ENCODE data around the gene ST6GALNAC1. TPM values are rescaled to one million over a fixed set of nuclear protein-coding genes. Genes with fewer than 3 reads are reported as not detected.
A peak's percentile ranks its signal among the peaks of the same experiment; 100 is the strongest.

ST6GALNAC1 gene
- total and polyA plus RNA-seq, 10 of the 15 experiments (the other 5 are each of a cell fraction or from before 2014, with no cell fraction given) = 0.08 TPM; not detected in 9

DNA sequence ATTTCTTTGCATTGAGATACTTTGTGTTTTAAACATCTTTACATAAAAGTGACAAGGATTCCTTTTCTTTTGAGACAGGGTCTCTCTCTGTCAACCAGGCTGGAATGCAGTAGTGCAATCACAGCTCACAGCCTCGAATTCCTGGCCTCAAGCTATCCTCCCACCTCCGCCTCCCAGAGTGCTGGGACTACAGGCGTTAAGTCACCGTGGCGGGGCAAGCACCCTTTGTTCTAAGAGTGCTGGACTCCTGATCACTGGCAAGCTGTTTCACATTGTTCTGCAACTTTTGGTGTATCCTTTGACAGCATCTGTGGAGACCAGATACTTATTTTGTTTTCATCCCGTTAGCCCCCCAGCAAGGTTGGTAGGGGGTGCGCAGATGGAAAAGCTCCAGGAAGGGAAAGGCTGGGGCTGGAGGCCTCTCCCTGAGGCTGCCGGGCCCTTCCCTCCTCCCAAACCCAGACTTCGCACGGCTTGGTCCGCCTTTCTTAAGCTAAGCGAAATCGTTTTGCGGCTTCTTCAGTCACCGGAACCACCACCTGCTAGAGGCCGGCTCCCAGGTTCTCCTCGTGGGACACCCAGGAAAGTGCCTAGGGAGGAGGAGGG is 59.0 kb downstream of the ST6GALNAC1 start:
- FAIRE-seq (no peak), ATAC-seq (0 out of 3 replicates have a peak, but pooled peaks have one; percentile 3), DNase-seq (ENCODE audit: low read depth, low spot score) (no peak)
- H2AFZ ChIP-seq (ENCODE audit: control insufficient read depth, low read depth, low read length) = no peak overlapping the region; the same call in 1 of the 2 replicates
- peak overlapping the region; percentile 78 for H3K4me2 ChIP-seq (ENCODE audit: control insufficient read depth, insufficient read depth)
- WGBS (ENCODE audit: insufficient coverage, insufficient replicate concordance, low lambda C conversion rate, missing lambda C conversion rate) = 40% methylated on average over 17 of the region's 17 CpGs
- peaks cover 19% of the 10 kb centered on the region for H3K4me1 ChIP-seq (ENCODE audit: control insufficient read depth, insufficient read depth, low read length)
- ChIA-PET SMC1A (ENCODE audit: uncharacterized antibody, unreplicated experiment) (interaction anchor here (1.3 kb wide), 1 partner anchor 24 kb away, joined by 7 read pairs; no protein-coding TSS in a partner anchor), CTCF (interaction anchor here (1.2 to 2.5 kb wide), 3 partner anchors 9 to 56 kb away, joined by 4 to 10 read pairs (median 6); no protein-coding TSS in a partner anchor), RAD21 (ENCODE audit: unreplicated experiment) (interaction anchor here (1.0 kb wide), 1 partner anchor 40 kb away, joined by 3 read pairs; no protein-coding TSS in a partner anchor), POLR2A (interaction anchor here (1.0 kb wide), 1 partner anchor 15 kb away, joined by 3 read pairs; no protein-coding TSS in a partner anchor)
- no peaks in the 10 kb centered on the region for H4K20me1 ChIP-seq (ENCODE audit: control insufficient read depth, insufficient read depth)
- peak overlapping the region; percentile 63; the same call in 1 of the 2 replicates for H3K4me3 ChIP-seq
- peaks cover 3 to 9% of the 10 kb centered on the region in 2 experiments; a peak in 3 of 4 replicates for H3K27me3 ChIP-seq (replicated peaks in 1 of 2; ENCODE audit: control insufficient read depth in 2 of 2, insufficient read depth in 2 of 2, low read length in 1 of 2)
- no peak overlapping the region for H3K27ac ChIP-seq (ENCODE audit: control insufficient read depth, insufficient read depth)
- no peaks in the 10 kb centered on the region for H3K9me3 ChIP-seq (replicated peaks; ENCODE audit: control insufficient read depth, insufficient read depth, low read length)
- intact Hi-C loops (cut with micrococcal nuclease; ENCODE audit: unreplicated experiment) = no loop called here
- in situ Hi-C loops (cut with MboI) = no loop called here
- no peaks in the 10 kb centered on the region for H3K36me3 ChIP-seq (ENCODE audit: control insufficient read depth in 2 of 2, insufficient read depth in 2 of 2, low read length in 1 of 2)
- 0 out of 4 replicates have a peak, but pooled peaks of 1 of the 2 experiments have one; percentile 13 for TF ChIP-seq IKZF2 (IDR thresholded peaks at IDR 0.05)
- no peak for TF ChIP-seq TARDBP (IDR thresholded peaks at IDR 0.05; ENCODE audit: borderline replicate concordance)
- TF ChIP-seq MEF2A (IDR thresholded peaks at IDR 0.05; ENCODE audit: insufficient read depth, low read depth, low read length) = no peak
- peak; percentile 35; the same call in 1 of the 2 replicates for TF ChIP-seq EED (IDR thresholded peaks at IDR 0.05; ENCODE audit: low read depth)
- TF ChIP-seq, protein P1, sequence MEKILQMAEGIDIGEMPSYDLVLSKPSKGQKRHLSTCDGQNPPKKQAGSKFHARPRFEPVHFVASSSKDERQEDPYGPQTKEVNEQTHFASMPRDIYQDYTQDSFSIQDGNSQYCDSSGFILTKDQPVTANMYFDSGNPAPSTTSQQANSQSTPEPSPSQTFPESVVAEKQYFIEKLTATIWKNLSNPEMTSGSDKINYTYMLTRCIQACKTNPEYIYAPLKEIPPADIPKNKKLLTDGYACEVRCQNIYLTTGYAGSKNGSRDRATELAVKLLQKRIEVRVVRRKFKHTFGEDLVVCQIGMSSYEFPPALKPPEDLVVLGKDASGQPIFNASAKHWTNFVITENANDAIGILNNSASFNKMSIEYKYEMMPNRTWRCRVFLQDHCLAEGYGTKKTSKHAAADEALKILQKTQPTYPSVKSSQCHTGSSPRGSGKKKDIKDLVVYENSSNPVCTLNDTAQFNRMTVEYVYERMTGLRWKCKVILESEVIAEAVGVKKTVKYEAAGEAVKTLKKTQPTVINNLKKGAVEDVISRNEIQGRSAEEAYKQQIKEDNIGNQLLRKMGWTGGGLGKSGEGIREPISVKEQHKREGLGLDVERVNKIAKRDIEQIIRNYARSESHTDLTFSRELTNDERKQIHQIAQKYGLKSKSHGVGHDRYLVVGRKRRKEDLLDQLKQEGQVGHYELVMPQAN (conservative IDR thresholded peaks at IDR 0.05) = no peak
- TF ChIP-seq TCF7 (IDR thresholded peaks at IDR 0.05; ENCODE audit: borderline replicate concordance) = no peak
- no peak for TF ChIP-seq SREBF1 (IDR thresholded peaks at IDR 0.05; ENCODE audit: low read length)
- H3K9ac ChIP-seq (ENCODE audit: control insufficient read depth, insufficient read depth, low read length) = no peak overlapping the region
- no peaks in the 10 kb centered on the region for H3K79me2 ChIP-seq (ENCODE audit: control insufficient read depth, insufficient read depth, low read length)
- no TSS peak for BruUV-seq (replicated peaks)
